ENCODE measurements around the gene OPN4. TPM values are rescaled to one million over a fixed set of nuclear protein-coding genes. Genes with fewer than 3 reads are reported as not detected.

Gene OPN4
- polyA plus RNA-seq, 1 donor = not detected

- WGBS (ENCODE audit: insufficient coverage, low lambda C conversion rate) = no CpG with 5 or more reads among the region's 3 CpGs
Observed at GRCh38 chr10:86653987-86654386, 360 bp upstream of the OPN4 start.

GRCh38 chr10:86655173-86655540, 810 bp downstream of the OPN4 start:
- Histone ChIP-seq H3K9me3 (ENCODE audit: control insufficient read depth, low read depth, low read length) (no peaks in the 10 kb centered on the region), H3K27ac (ENCODE audit: low read length) (no peak overlapping the region), H3K36me3 (ENCODE audit: control insufficient read depth, insufficient read depth, low read length) (no peaks in the 10 kb centered on the region), H3K27me3 (ENCODE audit: control insufficient read depth, insufficient read depth, low read length) (no peaks in the 10 kb centered on the region), H3K4me1 (ENCODE audit: control insufficient read depth, insufficient read depth, low read length) (no peaks in the 10 kb centered on the region), H3K4me3 (ENCODE audit: low read length) (no peak overlapping the region)
- no CpG with 5 or more reads among the region's 4 CpGs for WGBS (ENCODE audit: insufficient coverage, low lambda C conversion rate)
- DNase-seq = no peak

More at GRCh38 chr10:86653987-86654386, 360 bp upstream of the OPN4 start:
- Histone ChIP-seq H3K36me3 (ENCODE audit: control insufficient read depth, insufficient read depth, low read length) (no peaks in the 10 kb centered on the region), H3K4me3 (ENCODE audit: low read length) (no peak overlapping the region), H3K9me3 (ENCODE audit: control insufficient read depth, low read depth, low read length) (no peaks in the 10 kb centered on the region), H3K27me3 (ENCODE audit: control insufficient read depth, insufficient read depth, low read length) (no peaks in the 10 kb centered on the region), H3K27ac (ENCODE audit: low read length) (no peak overlapping the region), H3K4me1 (ENCODE audit: control insufficient read depth, insufficient read depth, low read length) (peaks cover 7% of the 10 kb centered on the region)
- no peak for DNase-seq

GRCh38 chr10:86655596-86655995, 1.2 kb downstream of the OPN4 start:
- no peak overlapping the region for H3K27ac ChIP-seq (ENCODE audit: low read length)
- no peaks in the 10 kb centered on the region for H3K9me3 ChIP-seq (ENCODE audit: control insufficient read depth, low read depth, low read length)
- no CpG with 5 or more reads among the region's 3 CpGs for WGBS (ENCODE audit: insufficient coverage, low lambda C conversion rate)
- no peaks in the 10 kb centered on the region for H3K36me3 ChIP-seq (ENCODE audit: control insufficient read depth, insufficient read depth, low read length)
- no peak for DNase-seq
- no peaks in the 10 kb centered on the region for H3K27me3 ChIP-seq (ENCODE audit: control insufficient read depth, insufficient read depth, low read length)
- no peaks in the 10 kb centered on the region for H3K4me1 ChIP-seq (ENCODE audit: control insufficient read depth, insufficient read depth, low read length)
- no peak overlapping the region for H3K4me3 ChIP-seq (ENCODE audit: low read length)

- H3K4me1 ChIP-seq (ENCODE audit: control insufficient read depth, insufficient read depth, low read length) = no peaks in the 10 kb centered on the region
- DNase-seq = no peak
- no peak overlapping the region for H3K27ac ChIP-seq (ENCODE audit: low read length)
- no peaks in the 10 kb centered on the region for H3K9me3 ChIP-seq (ENCODE audit: control insufficient read depth, low read depth, low read length)
- no peak overlapping the region for H3K4me3 ChIP-seq (ENCODE audit: low read length)
- H3K36me3 ChIP-seq (ENCODE audit: control insufficient read depth, insufficient read depth, low read length) = no peaks in the 10 kb centered on the region
- no peaks in the 10 kb centered on the region for H3K27me3 ChIP-seq (ENCODE audit: control insufficient read depth, insufficient read depth, low read length)
- WGBS (ENCODE audit: insufficient coverage, low lambda C conversion rate) = no CpG with 5 or more reads among the region's 8 CpGs
Observed at GRCh38 chr10:86657011-86657395, 2.7 kb downstream of the OPN4 start.

GRCh38 chr10:86657396-86658011, 3.2 kb downstream of the OPN4 start:
- Histone ChIP-seq H3K36me3 (ENCODE audit: control insufficient read depth, insufficient read depth, low read length) (no peaks in the 10 kb centered on the region), H3K4me1 (ENCODE audit: control insufficient read depth, insufficient read depth, low read length) (no peaks in the 10 kb centered on the region), H3K9me3 (ENCODE audit: control insufficient read depth, low read depth, low read length) (no peaks in the 10 kb centered on the region), H3K27ac (ENCODE audit: low read length) (no peak overlapping the region), H3K27me3 (ENCODE audit: control insufficient read depth, insufficient read depth, low read length) (no peaks in the 10 kb centered on the region), H3K4me3 (ENCODE audit: low read length) (no peak overlapping the region)
- 61% methylated on average over 5 of the region's 19 CpGs for WGBS (ENCODE audit: insufficient coverage, low lambda C conversion rate)
- no peak for DNase-seq

- no peaks in the 10 kb centered on the region for H3K36me3 ChIP-seq (ENCODE audit: control insufficient read depth, insufficient read depth, low read length)
- no peak overlapping the region for H3K27ac ChIP-seq (ENCODE audit: low read length)
- no peak overlapping the region for H3K4me3 ChIP-seq (ENCODE audit: low read length)
- WGBS (ENCODE audit: insufficient coverage, low lambda C conversion rate) = no CpG with 5 or more reads among the region's 12 CpGs
- no peaks in the 10 kb centered on the region for H3K4me1 ChIP-seq (ENCODE audit: control insufficient read depth, insufficient read depth, low read length)
- H3K27me3 ChIP-seq (ENCODE audit: control insufficient read depth, insufficient read depth, low read length) = no peaks in the 10 kb centered on the region
- no peak for DNase-seq
- no peaks in the 10 kb centered on the region for H3K9me3 ChIP-seq (ENCODE audit: control insufficient read depth, low read depth, low read length)
Observed at GRCh38 chr10:86658261-86658741, 4.0 kb downstream of the OPN4 start.

GRCh38 chr10:86658751-86659150, 4.4 kb downstream of the OPN4 start:
- H3K36me3 ChIP-seq (ENCODE audit: control insufficient read depth, insufficient read depth, low read length) = no peaks in the 10 kb centered on the region
- no peaks in the 10 kb centered on the region for H3K9me3 ChIP-seq (ENCODE audit: control insufficient read depth, low read depth, low read length)
- WGBS (ENCODE audit: insufficient coverage, low lambda C conversion rate) = no CpG with 5 or more reads among the region's 3 CpGs
- no peak overlapping the region for H3K27ac ChIP-seq (ENCODE audit: low read length)
- no peaks in the 10 kb centered on the region for H3K4me1 ChIP-seq (ENCODE audit: control insufficient read depth, insufficient read depth, low read length)
- H3K4me3 ChIP-seq (ENCODE audit: low read length) = no peak overlapping the region
- H3K27me3 ChIP-seq (ENCODE audit: control insufficient read depth, insufficient read depth, low read length) = no peaks in the 10 kb centered on the region
- no peak for DNase-seq

GRCh38 chr10:86659161-86659691, 4.9 kb downstream of the OPN4 start:
- DNase-seq = no peak
- H3K27ac ChIP-seq (ENCODE audit: low read length) = no peak overlapping the region
- H3K9me3 ChIP-seq (ENCODE audit: control insufficient read depth, low read depth, low read length) = no peaks in the 10 kb centered on the region
- H3K27me3 ChIP-seq (ENCODE audit: control insufficient read depth, insufficient read depth, low read length) = no peaks in the 10 kb centered on the region
- no peaks in the 10 kb centered on the region for H3K4me1 ChIP-seq (ENCODE audit: control insufficient read depth, insufficient read depth, low read length)
- H3K4me3 ChIP-seq (ENCODE audit: low read length) = no peak overlapping the region
- no peaks in the 10 kb centered on the region for H3K36me3 ChIP-seq (ENCODE audit: control insufficient read depth, insufficient read depth, low read length)
- WGBS (ENCODE audit: insufficient coverage, low lambda C conversion rate) = 88% methylated on average over 4 of the region's 19 CpGs

- H3K27ac ChIP-seq (ENCODE audit: low read length) = no peak overlapping the region
- H3K4me1 ChIP-seq (ENCODE audit: control insufficient read depth, insufficient read depth, low read length) = no peaks in the 10 kb centered on the region
- no peak overlapping the region for H3K4me3 ChIP-seq (ENCODE audit: low read length)
- H3K36me3 ChIP-seq (ENCODE audit: control insufficient read depth, insufficient read depth, low read length) = no peaks in the 10 kb centered on the region
- H3K27me3 ChIP-seq (ENCODE audit: control insufficient read depth, insufficient read depth, low read length) = no peaks in the 10 kb centered on the region
- no peaks in the 10 kb centered on the region for H3K9me3 ChIP-seq (ENCODE audit: control insufficient read depth, low read depth, low read length)
- WGBS (ENCODE audit: insufficient coverage, low lambda C conversion rate) = no CpG with 5 or more reads among the region's 17 CpGs
- DNase-seq = no peak
Observed at GRCh38 chr10:86659721-86660453, 5.5 kb downstream of the OPN4 start.

GRCh38 chr10:86661161-86662025, 7.0 kb downstream of the OPN4 start:
- no CpG with 5 or more reads among the region's 17 CpGs for WGBS (ENCODE audit: insufficient coverage, low lambda C conversion rate)
- H3K27ac ChIP-seq (ENCODE audit: low read length) = no peak overlapping the region
- no peak overlapping the region for H3K4me3 ChIP-seq (ENCODE audit: low read length)
- no peaks in the 10 kb centered on the region for H3K27me3 ChIP-seq (ENCODE audit: control insufficient read depth, insufficient read depth, low read length)
- no peaks in the 10 kb centered on the region for H3K36me3 ChIP-seq (ENCODE audit: control insufficient read depth, insufficient read depth, low read length)
- no peak for DNase-seq
- no peaks in the 10 kb centered on the region for H3K9me3 ChIP-seq (ENCODE audit: control insufficient read depth, low read depth, low read length)
- no peaks in the 10 kb centered on the region for H3K4me1 ChIP-seq (ENCODE audit: control insufficient read depth, insufficient read depth, low read length)
